Measurements from ENCODE around the gene MT1G. TPM values are rescaled to one million over a fixed set of nuclear protein-coding genes. Genes with fewer than 3 reads are reported as not detected.

Gene MT1G
- total RNA-seq, 4 donors from 2014 or later = 17.8 to 5,605 (median 130) TPM

- Histone ChIP-seq H3K36me3 (peaks cover 0 to 4% (median 0%) of the 10 kb centered on the region in 3 donors), H3K27me3 (peaks cover 0 to 11% of the 10 kb centered on the region in 2 donors), H3K4me3 (no peak overlapping the region), H3K4me1 (peaks cover 0 to 17% (median 0%) of the 10 kb centered on the region in 4 donors), H3K9me3 (no peaks in the 10 kb centered on the region), H3K27ac (no peak overlapping the region)
- no peak for DNase-seq
- TF ChIP-seq CTCF (IDR thresholded peaks at IDR 0.05) (no peak), POLR2A (IDR thresholded peaks at IDR 0.05) (no peak)
These were observed 36.7 kb downstream of the MT1G start for GRCh38 chr16:56631197-56631596.

GRCh38 chr16:56630134-56630533 is 37.7 kb downstream of the MT1G start:
- TF ChIP-seq POLR2A (IDR thresholded peaks at IDR 0.05) = no peak
- no peak for TF ChIP-seq CTCF (IDR thresholded peaks at IDR 0.05)

GRCh38 chr16:56629531-56629930 is 38.3 kb downstream of the MT1G start:
- no peak for DNase-seq
- Histone ChIP-seq H3K4me1 (peaks cover 0 to 8% (median 4%) of the 10 kb centered on the region in 4 donors), H3K27me3 (peaks cover 0 to under 1% of the 10 kb centered on the region in 2 donors)

More at GRCh38 chr16:56630134-56630533, 37.7 kb downstream of the MT1G start:
- peaks cover 0 to 4% (median 0%) of the 10 kb centered on the region in 3 donors for H3K36me3 ChIP-seq
- H3K4me3 ChIP-seq = no peak overlapping the region
- peaks cover 0 to 6% of the 10 kb centered on the region in 2 donors for H3K27me3 ChIP-seq
- peaks cover 0 to 11% (median 3%) of the 10 kb centered on the region in 4 donors for H3K4me1 ChIP-seq
- H3K27ac ChIP-seq = no peak overlapping the region
- DNase-seq = no peak
- H3K9me3 ChIP-seq = no peaks in the 10 kb centered on the region

GRCh38 chr16:56628486-56629350 is 39.1 kb downstream of the MT1G start:
- Histone ChIP-seq H3K4me3 (no peak overlapping the region), H3K4me1 (peaks cover 0 to 8% (median 4%) of the 10 kb centered on the region in 4 donors), H3K36me3 (peaks cover 0 to 4% (median 0%) of the 10 kb centered on the region in 3 donors), H3K27ac (no peak overlapping the region), H3K27me3 (no peaks in the 10 kb centered on the region), H3K9me3 (no peaks in the 10 kb centered on the region)
- no peak for DNase-seq
- TF ChIP-seq CTCF (IDR thresholded peaks at IDR 0.05) (no peak), POLR2A (IDR thresholded peaks at IDR 0.05) (no peak)

More at GRCh38 chr16:56629531-56629930, 38.3 kb downstream of the MT1G start:
- Histone ChIP-seq H3K36me3 (peaks cover 0 to 4% (median 0%) of the 10 kb centered on the region in 3 donors), H3K9me3 (no peaks in the 10 kb centered on the region), H3K27ac (no peak overlapping the region), H3K4me3 (no peak overlapping the region)
- no peak for TF ChIP-seq POLR2A (IDR thresholded peaks at IDR 0.05)
- TF ChIP-seq CTCF (IDR thresholded peaks at IDR 0.05) = no peak

GRCh38 chr16:56626685-56627084 is 41.2 kb downstream of the MT1G start:
- H3K4me3 ChIP-seq = peak overlapping the region in 2 of 4 donors; percentile 66 to 71
- H3K4me1 ChIP-seq = peaks cover 0 to 8% (median 0%) of the 10 kb centered on the region in 4 donors
- H3K9me3 ChIP-seq = no peaks in the 10 kb centered on the region
- DNase-seq = no peak
- no peaks in the 10 kb centered on the region for H3K27me3 ChIP-seq
- TF ChIP-seq POLR2A (IDR thresholded peaks at IDR 0.05) = no peak
- TF ChIP-seq CTCF (IDR thresholded peaks at IDR 0.05) = no peak
- H3K36me3 ChIP-seq = peaks cover 0 to 4% (median 0%) of the 10 kb centered on the region in 3 donors
- peak overlapping the region in 3 of 4 donors; percentile 63 to 94 (median 85) for H3K27ac ChIP-seq
